Measurements from ENCODE around the gene PAK4.
A peak's percentile ranks its signal among the peaks of the same experiment; 100 is the strongest.
"Not testable (repeated sequence)": the region's sequence is repeated elsewhere in the genome, so short reads cannot be mapped to it uniquely, and the experiment has no call there.

The PAK4 gene

GRCh38 chr19:39125554-39126311 is at the start of gene PAK4:
Gene PAK4 (plus strand): TSS chr19:39125786. CDS start chr19:39169554, 43,768 bp downstream.
- peak; percentile 96 to 97 for DNase-seq

GRCh38 chr19:39077323-39077722 is 48.3 kb upstream of the PAK4 start:
- DNase-seq: no peak

GRCh38 chr19:39078436-39079200 is 47.0 kb upstream of the PAK4 start:
- no peak for DNase-seq

- no peak for DNase-seq
Measured at GRCh38 chr19:39080431-39080830, 45.2 kb upstream of the PAK4 start.

- DNase-seq: no peak
Measured at GRCh38 chr19:39082167-39082566, 43.4 kb upstream of the PAK4 start.

GRCh38 chr19:39082745-39083598 is 42.6 kb upstream of the PAK4 start:
- DNase-seq: no peak

- DNase-seq: no peak
Measured at GRCh38 chr19:39083599-39083982, 42.0 kb upstream of the PAK4 start.

GRCh38 chr19:39083983-39084731 is 41.4 kb upstream of the PAK4 start, which contains the start of gene ACP7:
Gene ACP7 (plus strand): TSS chr19:39084368. CDS start chr19:39085270, 902 bp downstream.
- DNase-seq: no peak

- DNase-seq: no peak
Measured at GRCh38 chr19:39084732-39085080, 40.9 kb upstream of the PAK4 start.

GRCh38 chr19:39085392-39085791 is 40.2 kb upstream of the PAK4 start:
- no peak for DNase-seq

GRCh38 chr19:39086386-39086785 is 39.2 kb upstream of the PAK4 start:
- no peak for DNase-seq

GRCh38 chr19:39087907-39088686 is 37.5 kb upstream of the PAK4 start:
- DNase-seq: no peak

GRCh38 chr19:39090016-39090415 is 35.6 kb upstream of the PAK4 start:
- DNase-seq: not testable (repeated sequence)

- no peak for DNase-seq
Measured at GRCh38 chr19:39090881-39091280, 34.7 kb upstream of the PAK4 start.

GRCh38 chr19:39095799-39096540 is 29.6 kb upstream of the PAK4 start:
- not testable (repeated sequence) for DNase-seq

- DNase-seq: no peak
Measured at GRCh38 chr19:39097299-39097698, 28.3 kb upstream of the PAK4 start.

GRCh38 chr19:39097721-39098120 is 27.9 kb upstream of the PAK4 start:
- no peak for DNase-seq

GRCh38 chr19:39098365-39099269 is 27.0 kb upstream of the PAK4 start:
- no peak for DNase-seq

- no peak for DNase-seq
Measured at GRCh38 chr19:39099341-39099740, 26.2 kb upstream of the PAK4 start.
